GM12878 (cell line): ENCODE data around the gene CLMP. TPM values are rescaled to one million over a fixed set of nuclear protein-coding genes. Genes with fewer than 3 reads are reported as not detected.

Source experiments
- ZNF687 ChIP-seq: fragments of 450-650 bp; IDR thresholded peaks from 2 replicates; pipeline ENCODE4 v1.6.1; 2017; ENCODE audit warnings: mild to moderate bottlenecking, moderate library complexity
- polyA plus RNA-seq, 11 experiments: library from polyadenylated mRNA; depleted of rRNA in 4 of 11; unstranded in 6 of 11; stranded (reverse) in 5 of 11; fragments of >200 nt; fragmentation: Nextera tagmentation in 4 of 11; fragmentation: Illumina TruSeq in 1 of 11; extraction: Ambion mirVana in 4 of 11; extraction: Trizol in 1 of 11; gene quantifications; 1 replicate in 1 of 11; 2 replicates in 10 of 11; pipeline versions ENCODE4 v1.2.1 to v1.2.3, GENCODE V29; 2011 to 2016; ENCODE audit warnings: inconsistent platforms in 2 of 11, missing spikeins in 2 of 11, low read depth in 1 of 11
- total RNA-seq, 4 experiments: library from RNA; depleted of rRNA in 3 of 4; stranded (reverse); fragments of >200 nt in 3 of 4; fragmentation: Illumina TruSeq in 1 of 4; extraction: Trizol in 1 of 4; gene quantifications; 2 replicates each; pipeline versions ENCODE4 v1.2.1 to v1.2.3, GENCODE V29; 2013 to 2021
- TF ChIP-seq, protein P1 (sequence below): fragments of 450-650 bp; formaldehyde crosslinking; IDR thresholded peaks from 2 replicates; pipeline ENCODE4 v1.4.0; 2022; ENCODE audit warnings: mild to moderate bottlenecking, moderate library complexity

CLMP gene
- total and polyA plus RNA-seq, 10 of the 15 experiments (the other 5 are each of a cell fraction or from before 2014, with no cell fraction given): 0.01 to 0.71 (median 0.20) TPM; not detected in 4

- no peak for TF ChIP-seq ZNF687
- TF ChIP-seq, protein P1, sequence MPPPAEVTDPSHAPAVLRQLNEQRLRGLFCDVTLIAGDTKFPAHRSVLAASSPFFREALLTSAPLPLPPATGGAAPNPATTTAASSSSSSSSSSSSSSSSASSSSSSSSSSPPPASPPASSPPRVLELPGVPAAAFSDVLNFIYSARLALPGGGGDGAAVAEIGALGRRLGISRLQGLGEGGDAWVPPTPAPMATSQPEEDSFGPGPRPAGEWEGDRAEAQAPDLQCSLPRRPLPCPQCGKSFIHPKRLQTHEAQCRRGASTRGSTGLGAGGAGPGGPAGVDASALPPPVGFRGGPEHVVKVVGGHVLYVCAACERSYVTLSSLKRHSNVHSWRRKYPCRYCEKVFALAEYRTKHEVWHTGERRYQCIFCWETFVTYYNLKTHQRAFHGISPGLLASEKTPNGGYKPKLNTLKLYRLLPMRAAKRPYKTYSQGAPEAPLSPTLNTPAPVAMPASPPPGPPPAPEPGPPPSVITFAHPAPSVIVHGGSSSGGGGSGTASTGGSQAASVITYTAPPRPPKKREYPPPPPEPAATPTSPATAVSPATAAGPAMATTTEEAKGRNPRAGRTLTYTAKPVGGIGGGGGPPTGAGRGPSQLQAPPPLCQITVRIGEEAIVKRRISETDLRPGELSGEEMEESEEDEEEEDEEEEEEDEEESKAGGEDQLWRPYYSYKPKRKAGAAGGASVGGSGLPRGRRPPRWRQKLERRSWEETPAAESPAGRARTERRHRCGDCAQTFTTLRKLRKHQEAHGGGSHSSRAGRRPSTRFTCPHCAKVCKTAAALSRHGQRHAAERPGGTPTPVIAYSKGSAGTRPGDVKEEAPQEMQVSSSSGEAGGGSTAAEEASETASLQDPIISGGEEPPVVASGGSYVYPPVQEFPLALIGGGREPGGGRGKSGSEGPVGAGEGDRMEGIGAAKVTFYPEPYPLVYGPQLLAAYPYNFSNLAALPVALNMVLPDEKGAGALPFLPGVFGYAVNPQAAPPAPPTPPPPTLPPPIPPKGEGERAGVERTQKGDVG: no peak
These were observed 20.6 kb downstream of the CLMP start (continued) for GRCh38 chr11:123174196-123175183.
